GM10248 (cell line): Measurements from ENCODE around the gene OR7G2.
"Not testable (repeated sequence)": the region's sequence is repeated elsewhere in the genome, so short reads cannot be mapped to it uniquely, and the experiment has no call there.

ENCODE experiments used
- CTCF ChIA-PET: fragments of 300-600 bp; sonication (Branson Sonifier 250); formaldehyde crosslinking; extraction: SDS; loops from one replicate; lab custom pipeline; 2021; ENCODE audit warnings: antibody characterized with exemption; lab: Yijun Ruan, JAX
- POLR2A ChIA-PET: fragments of 350-650 bp; sonication (Branson Sonifier 250); formaldehyde crosslinking; extraction: SDS; loops from one replicate; lab custom pipeline; 2020; ENCODE audit warnings: antibody characterized with exemption; lab: Yijun Ruan, JAX
- DNase-seq: peaks from one replicate; pipeline ENCODE4 v3.0.0; 2012; ENCODE audit errors: extremely low spot score
- TF ChIP-seq, protein P1 (sequence below): IDR thresholded peaks from 2 replicates; pipeline ENCODE4 v1.5.1; 2012; ENCODE audit warnings: mild to moderate bottlenecking, low read depth; ENCODE audit errors: extremely low read depth, missing control alignments, control extremely low read depth

Gene OR7G2

DNA sequence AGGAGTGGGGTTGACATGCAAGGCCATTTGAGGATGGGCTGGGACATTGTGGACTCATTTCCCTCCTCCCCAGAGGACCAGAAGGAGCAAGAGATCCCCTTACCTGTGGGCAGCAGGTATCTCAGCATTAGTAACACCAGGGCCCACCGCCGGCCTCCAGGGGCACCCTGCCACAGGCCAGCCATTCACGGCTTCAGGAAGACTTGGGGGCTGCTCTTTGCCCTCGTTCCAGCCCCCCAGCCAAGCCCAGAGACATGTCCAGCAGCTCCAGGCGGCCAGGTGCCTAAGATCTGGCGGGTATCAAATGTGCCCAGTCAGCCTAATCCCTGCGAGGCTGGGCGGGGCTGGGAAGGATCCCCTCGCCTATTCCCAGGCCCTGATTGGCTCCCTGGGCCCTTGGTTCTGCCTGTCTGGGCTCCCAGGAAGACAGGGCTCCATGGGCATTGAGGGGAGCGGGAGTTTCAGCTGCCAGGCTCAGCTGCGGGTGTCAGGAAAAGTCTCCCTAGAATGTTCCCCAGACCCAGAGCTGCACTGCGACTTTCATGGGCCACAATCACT lies 41.7 kb downstream of the OR7G2 start:
- CTCF ChIA-PET = no interaction called here
- TF ChIP-seq, protein P1, sequence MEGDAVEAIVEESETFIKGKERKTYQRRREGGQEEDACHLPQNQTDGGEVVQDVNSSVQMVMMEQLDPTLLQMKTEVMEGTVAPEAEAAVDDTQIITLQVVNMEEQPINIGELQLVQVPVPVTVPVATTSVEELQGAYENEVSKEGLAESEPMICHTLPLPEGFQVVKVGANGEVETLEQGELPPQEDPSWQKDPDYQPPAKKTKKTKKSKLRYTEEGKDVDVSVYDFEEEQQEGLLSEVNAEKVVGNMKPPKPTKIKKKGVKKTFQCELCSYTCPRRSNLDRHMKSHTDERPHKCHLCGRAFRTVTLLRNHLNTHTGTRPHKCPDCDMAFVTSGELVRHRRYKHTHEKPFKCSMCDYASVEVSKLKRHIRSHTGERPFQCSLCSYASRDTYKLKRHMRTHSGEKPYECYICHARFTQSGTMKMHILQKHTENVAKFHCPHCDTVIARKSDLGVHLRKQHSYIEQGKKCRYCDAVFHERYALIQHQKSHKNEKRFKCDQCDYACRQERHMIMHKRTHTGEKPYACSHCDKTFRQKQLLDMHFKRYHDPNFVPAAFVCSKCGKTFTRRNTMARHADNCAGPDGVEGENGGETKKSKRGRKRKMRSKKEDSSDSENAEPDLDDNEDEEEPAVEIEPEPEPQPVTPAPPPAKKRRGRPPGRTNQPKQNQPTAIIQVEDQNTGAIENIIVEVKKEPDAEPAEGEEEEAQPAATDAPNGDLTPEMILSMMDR = no peak
- DNase-seq = no peak
- POLR2A ChIA-PET = no interaction called here

DNA sequence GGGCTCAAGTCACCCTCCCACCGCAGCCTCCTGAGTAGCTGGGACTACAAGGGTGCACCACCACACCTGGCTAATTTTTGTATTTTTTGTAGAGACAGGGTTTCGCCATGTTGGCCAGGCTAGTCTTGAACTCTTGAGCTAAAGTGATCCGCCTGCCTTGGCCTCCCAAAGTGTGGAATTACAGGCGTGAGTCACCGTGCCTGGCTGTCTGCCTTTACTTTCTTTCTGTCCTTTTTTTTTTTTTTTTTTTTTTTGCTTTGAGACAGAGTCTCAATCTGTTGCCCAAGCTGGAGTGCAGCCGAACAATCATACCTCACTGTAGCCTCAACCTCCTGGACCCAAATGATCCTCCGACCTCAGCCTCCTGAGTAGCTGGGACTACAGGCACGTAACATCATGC lies 45.4 kb downstream of the OR7G2 start:
- ChIA-PET POLR2A (no interaction called here), CTCF (no interaction called here)
- DNase-seq = no peak
- TF ChIP-seq, protein P1 = no peak

DNA sequence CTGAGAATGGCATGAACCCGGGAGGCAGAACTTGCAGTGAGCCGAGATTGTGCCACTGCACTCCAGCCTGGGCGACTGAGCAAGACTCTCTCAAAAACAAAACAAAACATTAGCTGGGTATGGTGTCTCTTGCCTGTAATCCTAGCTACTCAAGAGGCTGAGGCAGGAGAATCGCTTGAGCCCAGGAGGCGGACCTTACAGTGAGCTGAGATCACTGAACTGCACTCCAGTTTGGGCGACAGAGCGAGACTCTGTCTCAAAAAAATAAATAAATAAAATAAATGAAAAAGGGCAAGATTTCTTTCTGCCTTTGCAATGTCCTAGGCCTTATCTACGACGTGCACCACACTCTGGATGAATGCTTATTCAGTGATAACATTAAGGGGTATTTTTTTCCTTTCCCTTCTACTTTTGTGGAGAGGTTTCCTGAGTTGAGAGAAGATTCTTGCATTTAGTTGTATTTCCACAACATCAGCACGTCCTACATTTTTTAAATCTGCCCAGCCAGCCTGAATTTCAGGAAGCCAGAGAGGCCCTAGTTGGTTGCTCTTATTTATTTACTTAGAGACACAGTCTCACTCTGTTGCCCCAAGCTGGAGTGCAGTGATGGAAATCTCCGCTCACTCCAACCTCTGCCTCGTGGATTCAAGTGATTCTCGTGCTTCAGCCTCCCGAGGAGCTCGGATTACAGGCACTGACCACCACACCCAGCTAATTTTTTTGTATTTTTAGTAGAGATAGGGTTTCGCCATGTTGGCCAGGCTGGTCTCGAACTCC lies 46.5 kb downstream of the OR7G2 start:
- ChIA-PET CTCF (no interaction called here), POLR2A (no interaction called here)
- no peak for DNase-seq
- TF ChIP-seq, protein P1 = no peak

DNA sequence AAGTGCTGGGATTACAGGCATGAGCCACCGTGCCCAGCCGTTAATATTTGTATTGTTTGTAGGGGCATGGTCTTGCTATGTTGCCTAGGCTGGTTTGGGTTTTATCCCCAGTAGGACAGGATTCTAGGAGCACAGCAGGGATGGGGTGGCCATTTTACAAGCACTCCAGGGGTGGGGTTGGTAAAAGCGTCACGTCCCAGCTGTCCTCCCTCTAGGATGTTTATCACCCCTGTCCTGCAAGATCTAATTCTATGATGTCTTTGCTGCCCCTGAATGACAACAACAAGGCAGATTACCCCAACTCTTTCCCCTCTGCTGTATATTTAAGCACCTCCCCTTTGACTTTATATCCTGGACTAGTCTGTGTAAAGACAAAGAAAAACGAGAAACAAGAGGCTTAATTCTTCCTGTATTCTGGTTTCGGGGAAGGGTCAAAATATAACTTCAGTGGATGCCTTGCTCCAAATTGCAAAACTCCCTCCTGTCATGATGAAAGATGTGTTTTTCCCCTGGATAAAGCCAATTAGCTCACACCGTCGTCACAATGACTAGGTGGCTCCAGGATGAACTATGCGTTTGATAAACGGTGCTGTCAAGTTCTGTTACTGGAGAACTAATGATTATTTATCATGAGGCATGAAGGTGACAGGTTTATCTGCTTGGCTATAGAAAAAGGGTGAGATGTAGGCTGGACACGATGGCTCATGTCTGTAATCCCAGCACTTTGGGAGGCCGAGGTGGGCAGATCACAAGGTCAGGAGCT lies 48.2 kb downstream of the OR7G2 start:
- ChIA-PET CTCF (no interaction called here), POLR2A (no interaction called here)
- DNase-seq = no peak
- TF ChIP-seq, protein P1 = no peak

DNA sequence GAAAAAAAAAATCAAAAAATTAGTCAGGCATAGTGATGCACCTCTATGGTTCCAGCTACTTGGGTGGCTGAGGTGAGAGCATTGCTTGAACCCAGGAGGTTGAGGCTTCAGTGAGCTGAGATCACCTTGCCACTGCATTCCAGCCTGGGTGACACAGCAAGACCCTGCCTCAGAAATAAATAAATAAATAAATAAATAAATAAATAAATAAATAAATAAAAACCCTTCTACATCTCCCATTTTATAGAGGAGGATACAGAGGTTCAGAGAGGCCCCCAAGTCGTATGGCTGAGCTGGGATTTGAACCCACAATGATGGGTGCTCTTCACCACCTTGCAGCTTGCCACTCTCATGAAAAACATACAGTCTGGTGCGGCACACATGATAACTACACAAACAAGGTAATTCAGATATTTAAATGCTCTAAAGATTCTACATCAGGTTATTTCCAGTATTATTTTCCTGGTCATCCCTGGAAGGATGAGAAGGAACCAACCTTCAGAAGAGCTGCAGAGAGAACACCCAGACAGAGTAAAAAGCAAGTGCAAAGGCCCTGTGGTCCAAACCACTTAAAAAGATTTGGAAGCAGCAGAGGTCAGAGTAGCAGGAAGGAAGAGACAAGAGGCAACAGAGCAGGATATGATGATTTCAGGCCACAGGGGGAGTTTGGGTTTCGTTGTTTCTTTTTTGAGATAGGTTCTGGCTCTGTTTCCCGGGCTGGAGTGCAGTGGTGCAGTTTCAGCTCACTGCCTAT lies 49.6 kb downstream of the OR7G2 start:
- ChIA-PET POLR2A (no interaction called here), CTCF (no interaction called here)
- TF ChIP-seq, protein P1 = no peak
- DNase-seq = no peak

DNA sequence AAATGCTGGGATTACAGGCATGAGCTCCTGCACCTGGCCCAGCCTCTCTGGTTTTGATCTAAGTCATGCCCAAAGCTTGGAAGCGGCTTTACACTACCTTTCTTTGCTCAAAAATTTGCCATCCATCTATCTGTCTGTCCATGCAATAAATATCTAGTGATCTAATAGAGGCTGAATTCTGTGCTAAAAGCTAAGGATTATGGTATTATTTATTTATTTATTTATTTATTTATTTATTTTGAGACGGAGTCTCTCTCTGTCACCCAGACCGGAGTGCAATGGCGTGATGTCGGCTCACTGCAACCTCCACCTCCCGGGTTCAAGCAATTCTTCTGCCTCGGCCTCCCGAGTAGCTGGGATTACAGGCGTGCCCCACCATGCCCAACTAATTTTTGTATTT lies 51.1 kb downstream of the OR7G2 start:
- DNase-seq, POLR2A ChIA-PET: not testable (repeated sequence)
- CTCF ChIA-PET = interaction anchor here (0.9 kb wide), 1 partner anchor 149 kb away, joined by 3 read pairs; no protein-coding TSS in a partner anchor
